NCI-H526 (cell line): ENCODE measurements around the gene CGB8.
"Not testable (repeated sequence)": the region's sequence is repeated elsewhere in the genome, so short reads cannot be mapped to it uniquely, and the experiment has no call there.

Experiments
- DNase-seq, 2 experiments: peaks; one replicate each; lab custom pipeline; 2025; lab: John Stamatoyannopoulos, UW

The CGB8 gene

GRCh38 chr19:49049011-49049410 lies at the start of gene CGB8:
Gene CGB8 (minus strand): TSS chr19:49049111. CDS start chr19:49048739, 372 bp downstream.
- DNase-seq = not testable (repeated sequence)

- peak; percentile 59 to 79 for DNase-seq
Measured at GRCh38 chr19:49097453-49098288, 48.8 kb upstream of the CGB8 start.

- no peak for DNase-seq
Measured at GRCh38 chr19:49094505-49095482, 45.9 kb upstream of the CGB8 start.

GRCh38 chr19:49092686-49093085 lies 43.8 kb upstream of the CGB8 start:
- no peak for DNase-seq

DNA sequence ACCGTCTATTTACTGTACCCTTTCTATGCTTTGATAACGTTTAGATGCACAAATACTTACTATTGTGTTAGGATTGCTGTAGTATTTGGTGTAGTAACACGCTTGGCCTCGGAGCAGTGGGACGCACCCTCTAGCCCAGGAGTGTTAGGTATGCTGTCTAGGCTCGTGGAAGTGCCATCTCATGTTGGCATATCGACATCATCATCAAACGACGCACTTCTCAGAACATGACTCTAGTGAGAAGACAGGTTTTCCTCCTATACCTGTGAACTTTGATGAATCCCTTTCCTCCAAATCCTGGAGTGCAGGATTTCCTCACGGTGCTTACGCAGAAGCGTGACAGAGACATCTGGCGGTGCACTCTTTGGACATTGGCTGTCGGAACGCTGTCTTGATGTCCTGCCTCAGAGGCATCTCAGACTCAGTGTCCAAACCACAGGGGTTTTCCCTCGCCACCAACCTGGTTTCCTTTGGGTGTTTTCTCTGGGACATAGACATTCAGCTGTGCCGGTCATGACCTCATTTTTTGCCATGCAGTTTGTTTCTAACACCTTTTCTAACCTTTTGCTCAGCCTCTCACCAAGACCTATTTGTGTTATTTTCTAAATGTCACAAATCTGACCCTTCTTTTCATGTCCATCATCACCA lies 42.6 kb upstream of the CGB8 start:
- no peak for DNase-seq

GRCh38 chr19:49086296-49086695 lies 37.4 kb upstream of the CGB8 start:
- no peak for DNase-seq

DNA sequence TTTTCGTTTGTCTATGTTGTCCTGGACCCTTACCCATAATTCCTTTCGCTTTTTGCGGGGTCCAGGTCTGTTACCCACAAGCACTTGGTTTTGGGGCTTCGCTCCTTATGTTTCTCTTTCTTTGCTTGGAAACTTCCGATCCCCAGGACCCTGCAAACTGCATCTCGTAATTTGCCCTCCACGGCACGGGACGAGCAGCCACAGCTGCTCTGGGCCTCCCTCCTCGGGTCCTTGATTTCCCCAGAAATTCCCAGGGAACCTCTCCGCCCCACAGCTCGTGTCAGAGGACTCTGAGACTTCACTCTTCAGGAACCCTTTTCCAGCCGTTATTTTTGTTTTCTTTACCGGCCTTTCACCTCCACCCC lies 36.9 kb upstream of the CGB8 start:
- DNase-seq = no peak

GRCh38 chr19:49085020-49085867 lies 36.3 kb upstream of the CGB8 start, which contains the start of gene SNRNP70:
Gene SNRNP70 (plus strand): TSS chr19:49085451. CDS start chr19:49086415, 964 bp downstream.
- DNase-seq = peak; percentile 97 to 99

- no peak for DNase-seq
Measured at GRCh38 chr19:49084206-49085019, 35.5 kb upstream of the CGB8 start.

GRCh38 chr19:49081273-49081672 lies 32.4 kb upstream of the CGB8 start:
- DNase-seq = no peak

- DNase-seq = no peak
Measured at GRCh38 chr19:49080392-49080791, 31.5 kb upstream of the CGB8 start.

DNA sequence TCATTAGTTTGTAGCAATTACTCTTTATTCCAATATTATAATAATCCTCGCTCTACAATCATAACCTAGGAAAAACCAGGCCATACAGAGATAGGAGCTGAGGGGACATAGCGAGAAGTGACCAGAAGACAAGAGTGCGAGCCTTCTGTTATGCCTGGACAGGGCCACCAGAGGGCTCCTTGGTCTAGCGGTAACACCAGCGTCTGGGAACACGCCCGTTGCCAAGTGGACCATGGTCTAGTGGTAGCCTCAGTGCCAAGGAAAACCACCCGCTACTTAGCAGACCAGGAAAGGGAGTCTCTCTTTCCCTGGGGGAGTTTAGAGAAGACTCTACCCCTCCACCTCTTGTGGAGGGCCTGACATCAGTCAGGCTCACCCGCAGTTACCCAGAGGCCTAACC lies 26.0 kb upstream of the CGB8 start:
- peak in 1 of 2 experiments; percentile 45 for DNase-seq

DNA sequence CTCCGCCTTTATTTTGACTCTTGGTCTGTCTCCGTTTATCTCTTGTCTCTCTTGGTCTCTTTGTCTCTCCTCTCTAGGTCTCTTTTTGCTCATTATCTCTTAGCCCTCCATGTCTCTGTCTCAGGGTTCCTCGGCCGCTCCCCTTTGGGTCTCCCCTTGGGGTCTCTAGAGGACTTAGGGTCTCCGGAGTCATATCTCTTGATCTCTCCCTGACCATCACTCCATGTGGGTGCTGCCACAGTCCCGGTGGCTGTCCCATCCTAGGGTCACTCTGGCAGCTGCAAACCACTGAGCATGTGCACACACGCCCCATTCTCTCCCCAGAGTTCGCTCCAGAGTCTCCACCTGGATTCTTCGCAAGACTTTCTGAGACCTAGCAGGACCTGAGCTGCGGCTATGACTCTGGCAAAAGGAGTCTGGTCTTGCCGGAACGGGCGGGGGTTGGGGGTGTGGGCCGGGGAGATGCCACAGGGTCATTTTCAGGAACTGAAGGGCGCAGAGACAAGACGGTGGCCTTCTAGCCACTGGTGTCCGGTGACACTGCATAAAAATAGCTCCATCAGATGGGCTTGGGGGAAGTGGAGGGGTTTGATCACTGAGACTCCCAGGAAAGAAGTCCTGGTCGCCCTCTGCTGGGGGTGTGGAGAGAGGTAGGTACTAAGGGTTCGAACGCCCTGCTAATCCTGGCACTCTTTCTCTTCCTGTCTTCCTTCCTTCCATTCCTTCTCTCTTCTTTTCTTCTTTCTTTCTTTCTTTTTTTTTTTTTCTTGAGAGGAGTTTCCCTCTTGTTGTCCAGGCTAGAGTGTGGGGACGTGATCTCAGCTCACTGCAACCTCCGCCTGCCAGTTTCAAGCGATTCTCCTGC lies 24.8 kb upstream of the CGB8 start:
- peak in 1 of 2 experiments; percentile 53 for DNase-seq

GRCh38 chr19:49071860-49072547 lies 23.1 kb upstream of the CGB8 start:
- peak in 1 of 2 experiments; percentile 43 for DNase-seq

DNA sequence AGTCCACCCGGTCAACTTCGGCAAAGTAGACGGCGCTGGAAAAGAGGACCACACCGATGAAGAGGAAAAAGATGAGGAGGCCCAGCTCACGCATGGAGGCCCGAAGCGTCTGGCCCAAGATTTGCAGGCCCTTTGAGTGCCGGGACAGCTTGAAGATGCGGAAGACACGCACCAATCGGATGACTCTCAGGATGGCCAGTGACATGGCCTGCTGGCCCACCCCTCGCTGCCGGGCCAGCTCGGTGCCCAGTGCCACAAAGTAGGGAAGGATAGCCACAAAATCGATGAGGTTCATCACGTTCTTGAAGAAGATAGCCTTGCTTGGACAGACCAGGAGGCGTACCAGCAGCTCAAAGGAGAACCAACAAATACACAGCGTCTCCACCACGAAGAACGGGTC lies 21.5 kb upstream of the CGB8 start:
- no peak for DNase-seq

DNA sequence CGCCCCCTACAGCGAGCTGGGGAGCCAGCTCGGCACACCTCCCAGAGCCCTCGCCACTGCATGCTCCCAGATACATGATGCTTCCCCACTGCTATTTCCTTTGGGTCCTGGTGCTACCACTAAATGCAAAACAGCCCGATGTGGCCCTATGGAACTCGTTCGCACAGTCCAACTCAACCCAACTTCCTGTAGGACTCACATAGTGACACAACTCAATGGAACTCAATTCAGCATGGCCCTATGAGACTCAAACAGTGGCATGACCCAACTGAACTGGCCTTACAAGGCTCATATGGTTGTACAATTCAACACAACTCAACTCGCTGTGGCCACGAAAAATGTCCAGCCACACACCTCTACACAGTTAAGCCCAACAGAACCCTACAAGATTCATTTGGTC lies 20.1 kb upstream of the CGB8 start:
- no peak for DNase-seq

DNA sequence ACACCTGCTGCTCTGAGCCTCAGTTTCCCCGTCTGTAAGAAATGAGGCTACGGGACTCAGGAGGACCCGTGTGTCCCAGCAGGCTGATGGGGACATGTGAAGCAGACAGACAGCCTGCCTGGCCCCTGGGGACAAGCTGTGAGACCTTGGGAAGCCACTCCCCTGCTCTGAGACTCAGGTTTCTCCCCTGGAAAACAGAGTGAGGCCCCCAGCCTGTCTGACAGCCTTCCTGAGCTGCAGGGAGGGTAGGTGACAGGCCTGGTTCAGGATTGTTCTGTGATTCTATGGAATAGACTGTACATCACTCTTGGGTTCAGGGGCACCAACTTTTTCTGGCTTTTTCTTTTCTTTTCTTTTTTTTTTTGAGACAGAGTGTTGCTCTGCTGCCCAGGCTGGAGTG lies 18.6 kb upstream of the CGB8 start:
- no peak for DNase-seq

DNA sequence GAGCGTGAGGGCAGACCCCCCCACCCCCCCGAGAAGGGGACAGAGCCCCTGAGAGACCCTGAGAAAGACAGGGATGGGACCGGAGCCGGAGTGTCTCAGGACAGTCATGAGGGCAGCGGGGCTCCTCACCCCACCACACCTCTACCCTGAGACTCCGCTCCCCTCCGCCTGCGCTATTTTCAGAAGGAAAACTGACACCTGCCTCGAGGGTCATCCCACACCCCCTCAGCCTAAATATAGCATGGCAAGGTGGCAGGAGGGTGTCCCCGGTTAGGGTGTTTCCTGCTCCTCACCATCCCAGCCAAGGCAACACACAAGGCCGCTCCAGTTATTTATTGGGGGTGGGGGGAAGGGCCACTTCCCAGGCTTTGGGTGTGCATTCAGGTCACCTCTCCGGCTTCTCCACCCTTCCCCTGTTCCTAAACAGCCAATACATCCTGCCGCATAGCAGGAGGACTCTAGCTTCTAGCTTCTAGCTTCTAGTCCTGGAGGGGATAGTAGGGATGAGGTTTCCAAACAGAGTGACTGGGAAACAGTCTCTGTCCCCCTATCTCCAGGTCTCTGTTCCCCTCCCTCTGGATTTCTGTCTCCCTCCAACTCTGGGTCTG lies 17.1 kb upstream of the CGB8 start:
- no peak for DNase-seq
